Neural cell (in vitro differentiated cells): ENCODE measurements around the gene CRTAC1. TPM values are rescaled to one million over a fixed set of nuclear protein-coding genes. Genes with fewer than 3 reads are reported as not detected.
A peak's percentile ranks its signal among the peaks of the same experiment; 100 is the strongest.

Experiments used
- H2AFZ ChIP-seq: fragments of 200-600, 300-800 bp; sonication (generic), shearing (Covaris generic); 2 replicates; pipeline ENCODE4 v1.6.0; 2014; ENCODE audit warnings: low read depth, mild to moderate bottlenecking, antibody characterized with exemption, low read length, moderate library complexity
- H3F3A ChIP-seq: fragments of 200-600 bp; shearing (Covaris generic); 2 replicates; pipeline ENCODE4 v1.6.1; 2016; ENCODE audit warnings: mild to moderate bottlenecking, moderate library complexity, mixed read lengths, antibody characterized with exemption, low read length; ENCODE audit not compliant: insufficient read depth, poor library complexity, severe bottlenecking
- H3K27ac ChIP-seq: fragments of 200-600, 300-800 bp; sonication (generic), shearing (Covaris generic); 2 replicates; pipeline ENCODE4 v1.5.1; 2014; ENCODE audit warnings: mild to moderate bottlenecking, low read length, moderate library complexity
- H3K27me3 ChIP-seq: fragments of 300-800, 200-600 bp; sonication (generic), shearing (Covaris generic); 2 replicates; pipeline ENCODE4 v1.6.0; 2014; ENCODE audit warnings: mild to moderate bottlenecking, low read depth, low read length, moderate library complexity; ENCODE audit not compliant: insufficient read depth
- H3K36me3 ChIP-seq: fragments of 300-800, 200-600 bp; sonication (generic), shearing (Covaris generic); 2 replicates; pipeline ENCODE4 v1.5.1; 2014; ENCODE audit warnings: mild to moderate bottlenecking, antibody characterized with exemption, low read length, moderate library complexity; ENCODE audit not compliant: insufficient read depth
- H3K4me2 ChIP-seq: fragments of 300-800, 200-600 bp; sonication (generic), shearing (Covaris generic); 2 replicates; pipeline ENCODE4 v1.6.0; 2014; ENCODE audit warnings: mild to moderate bottlenecking, low read length
- H3K4me3 ChIP-seq: fragments of 300-800, 200-600 bp; sonication (generic), shearing (Covaris generic); 2 replicates; pipeline ENCODE4 v1.5.1; 2014; ENCODE audit warnings: mild to moderate bottlenecking, low read length, moderate library complexity
- H3K79me2 ChIP-seq: fragments of 200-600 bp; shearing (Covaris generic); replicated peaks from 2 replicates; pipeline ENCODE4 v1.6.0; 2014; ENCODE audit warnings: mild to moderate bottlenecking, low read length, moderate library complexity; ENCODE audit not compliant: insufficient read depth
- H3K9ac ChIP-seq: fragments of 300-800, 200-600 bp; sonication (generic), shearing (Covaris generic); 2 replicates; pipeline ENCODE4 v1.6.1; 2016; ENCODE audit warnings: mild to moderate bottlenecking, low read length, mixed read lengths
- H3K9me2 ChIP-seq: fragments of 200-600 bp; shearing (Covaris generic); 2 replicates; pipeline ENCODE4 v1.6.1; 2016; ENCODE audit warnings: mild to moderate bottlenecking, low read length, mixed read lengths; ENCODE audit not compliant: insufficient read depth
- H3K9me3 ChIP-seq: fragments of 200-600, 300-800 bp; sonication (generic), shearing (Covaris generic); 2 replicates; pipeline ENCODE4 v1.6.1; 2016; ENCODE audit warnings: mild to moderate bottlenecking, mixed run types, low read length, moderate library complexity, mixed read lengths
- H4K20me1 ChIP-seq: fragments of 200-600 bp; shearing (Covaris generic); 2 replicates; pipeline ENCODE4 v1.6.1; 2016; ENCODE audit warnings: mild to moderate bottlenecking, mixed run types; ENCODE audit not compliant: insufficient read depth
- CTCF ChIP-seq: fragments of 450-650 bp; IDR thresholded peaks from 2 replicates; pipeline ENCODE4 v1.5.1; 2014; ENCODE audit warnings: antibody characterized with exemption, mild to moderate bottlenecking, moderate library complexity; ENCODE audit not compliant: poor library complexity, severe bottlenecking
- EP300 ChIP-seq: fragments of 450-650 bp; conservative IDR thresholded peaks from 2 replicates; pipeline ENCODE4 v1.6.1; 2014; ENCODE audit warnings: antibody characterized with exemption, mild to moderate bottlenecking, moderate library complexity; ENCODE audit not compliant: poor library complexity, severe bottlenecking
- EZH2 ChIP-seq: fragments of 200-600, 300-800 bp; shearing (Covaris generic), sonication (generic); IDR thresholded peaks from 2 replicates; pipeline ENCODE4 v1.6.1; 2014; ENCODE audit warnings: antibody characterized with exemption, low read length, borderline replicate concordance, mild to moderate bottlenecking; ENCODE audit not compliant: insufficient read depth, poor library complexity, severe bottlenecking
- MXI1 ChIP-seq: fragments of 450-650 bp; conservative IDR thresholded peaks from 2 replicates; pipeline ENCODE4 v1.6.1; 2014; ENCODE audit warnings: antibody characterized with exemption, mild to moderate bottlenecking; ENCODE audit not compliant: poor library complexity, severe bottlenecking
- POLR2AphosphoS5 ChIP-seq: IDR thresholded peaks from 2 replicates; pipeline ENCODE4 v1.6.1; 2012
- RAD21 ChIP-seq: fragments of 450-650 bp; conservative IDR thresholded peaks from 2 replicates; pipeline ENCODE4 v1.6.1; 2014; ENCODE audit warnings: antibody characterized with exemption, mild to moderate bottlenecking, moderate library complexity
- REST ChIP-seq: IDR thresholded peaks from 2 replicates; pipeline ENCODE4 v1.6.1; 2012; ENCODE audit warnings: borderline replicate concordance
- SMC3 ChIP-seq: fragments of 450-650 bp; conservative IDR thresholded peaks from 2 replicates; pipeline ENCODE4 v1.6.1; 2014; ENCODE audit warnings: antibody characterized with exemption, mild to moderate bottlenecking, moderate library complexity; ENCODE audit not compliant: poor library complexity
- TAF1 ChIP-seq: IDR thresholded peaks from 2 replicates; pipeline ENCODE4 v1.6.1; 2012; ENCODE audit warnings: low read depth
- polyA plus RNA-seq: library from polyadenylated mRNA; depleted of rRNA; stranded (reverse); fragments of >200 nt; gene quantifications from 2 replicates; pipeline ENCODE4 v1.2.3, GENCODE V29; 2014

Gene CRTAC1
- polyA plus RNA-seq, 1 donor from 2014 or later: 1.1 TPM

- Histone ChIP-seq H2AFZ (no peak overlapping the region), H3K79me2 (no peaks in the 10 kb centered on the region), H3K27ac (no peak overlapping the region), H3K36me3 (no peaks in the 10 kb centered on the region), H3K9me2 (no peaks in the 10 kb centered on the region), H3K4me3 (no peak overlapping the region), H3K4me2 (no peak overlapping the region), H3K27me3 (peaks cover 17% of the 10 kb centered on the region), H4K20me1 (no peaks in the 10 kb centered on the region), H3K9me3 (no peaks in the 10 kb centered on the region), H3F3A (no peaks in the 10 kb centered on the region), H3K9ac (no peak overlapping the region)
- no peak for TF ChIP-seq REST
- no peak for TF ChIP-seq RAD21
- no peak for TF ChIP-seq CTCF
- no peak for TF ChIP-seq POLR2AphosphoS5
- no peak for TF ChIP-seq EP300
- no peak for TF ChIP-seq EZH2
- no peak for TF ChIP-seq MXI1
- no peak for TF ChIP-seq SMC3
- no peak for TF ChIP-seq TAF1
Measured at GRCh38 chr10:98076086-98076485, 45.7 kb upstream of the CRTAC1 start.

- peak; percentile 50 for TF ChIP-seq REST
- no peak for TF ChIP-seq MXI1
- TF ChIP-seq POLR2AphosphoS5: no peak
- TF ChIP-seq SMC3: no peak
- TF ChIP-seq CTCF: no peak
- no peak for TF ChIP-seq RAD21
- TF ChIP-seq EZH2: no peak
- TF ChIP-seq EP300: no peak
Measured at GRCh38 chr10:98074315-98074911, 44.0 kb upstream of the CRTAC1 start.

More at GRCh38 chr10:98074315-98074911, 44.0 kb upstream of the CRTAC1 start:
- Histone ChIP-seq H2AFZ (no peak overlapping the region), H3K4me3 (no peak overlapping the region), H3K9me2 (no peaks in the 10 kb centered on the region), H3K79me2 (no peaks in the 10 kb centered on the region), H3K9me3 (no peaks in the 10 kb centered on the region), H3K27ac (no peak overlapping the region), H3K9ac (no peak overlapping the region), H4K20me1 (no peaks in the 10 kb centered on the region), H3K4me2 (no peak overlapping the region), H3K36me3 (no peaks in the 10 kb centered on the region), H3K27me3 (peaks cover 17% of the 10 kb centered on the region), H3F3A (no peaks in the 10 kb centered on the region)
